Smooth muscle cell (in vitro differentiated cells): ENCODE data around the gene KCNQ2. TPM values are rescaled to one million over a fixed set of nuclear protein-coding genes. Genes with fewer than 3 reads are reported as not detected.

Experiments
- DNase-seq: peaks from one replicate; lab custom pipeline; 2025; ENCODE audit not compliant: unreplicated experiment; lab: John Stamatoyannopoulos, UW
- H2AFZ ChIP-seq: fragments of 200-600 bp; sonication (generic); 2 replicates; pipeline ENCODE4 v1.6.0; 2016; ENCODE audit warnings: antibody characterized with exemption, low read depth, mild to moderate bottlenecking
- H3F3A ChIP-seq: fragments of 200-600 bp; sonication (generic); 2 replicates; pipeline ENCODE4 v1.6.0; 2017; ENCODE audit warnings: antibody characterized with exemption, low read depth
- H3K27ac ChIP-seq: fragments of 200-600 bp; sonication (generic); 2 replicates; pipeline ENCODE4 v1.5.1; 2016; ENCODE audit warnings: low read depth, mild to moderate bottlenecking
- H3K27me3 ChIP-seq: fragments of 200-600 bp; sonication (generic); 2 replicates; pipeline ENCODE4 v1.6.1; 2016; ENCODE audit warnings: low read depth, mild to moderate bottlenecking
- H3K36me3 ChIP-seq: fragments of 200-600 bp; sonication (generic); 2 replicates; pipeline ENCODE4 v1.5.1; 2016; ENCODE audit warnings: low read depth
- H3K4me1 ChIP-seq: fragments of 200-600 bp; sonication (generic); 2 replicates; pipeline ENCODE4 v1.5.1; 2016; ENCODE audit warnings: low read depth
- H3K4me2 ChIP-seq: fragments of 200-600 bp; sonication (generic); 2 replicates; pipeline ENCODE4 v1.6.0; 2016; ENCODE audit warnings: mild to moderate bottlenecking
- H3K4me3 ChIP-seq: fragments of 200-600 bp; sonication (generic); 2 replicates; pipeline ENCODE4 v1.5.1; 2016; ENCODE audit warnings: mild to moderate bottlenecking
- H3K79me2 ChIP-seq: fragments of 200-600 bp; sonication (generic); 2 replicates; pipeline ENCODE4 v1.6.0; 2016; ENCODE audit warnings: low read depth, mild to moderate bottlenecking
- H3K9ac ChIP-seq: fragments of 200-600 bp; sonication (generic); 2 replicates; pipeline ENCODE4 v1.6.0; 2016; ENCODE audit warnings: low read depth
- H3K9me3 ChIP-seq: fragments of 200-600 bp; sonication (generic); replicated peaks from 2 replicates; pipeline ENCODE4 v1.5.1; 2016; ENCODE audit warnings: low read depth
- H4K20me1 ChIP-seq: fragments of 200-600 bp; sonication (generic); 2 replicates; pipeline ENCODE4 v1.6.0; 2016; ENCODE audit warnings: low read depth
- CTCF ChIP-seq: fragments of 200-600 bp; sonication (generic); IDR thresholded peaks from 2 replicates; pipeline ENCODE4 v1.5.1; 2017; ENCODE audit warnings: borderline replicate concordance, mild to moderate bottlenecking, antibody characterized with exemption; ENCODE audit not compliant: insufficient read depth, poor library complexity, severe bottlenecking
- WGBS: methylation state at CpG from one replicate; pipeline ENCODE4 v1.1.7; 2016; ENCODE audit warnings: low lambda C conversion rate; 5-methylcytosine and 5-hydroxymethylcytosine counted together
- polyA plus RNA-seq: library from polyadenylated mRNA; unstranded; fragments of >200 nt; fragmentation: Nextera tagmentation; extraction: Ambion mirVana; gene quantifications from 2 replicates; pipeline ENCODE4 v1.2.1, GENCODE V29; 2016
- total RNA-seq: library from RNA; depleted of rRNA; stranded (reverse); fragments of >200 nt; gene quantifications from 2 replicates; pipeline ENCODE4 v1.2.3, GENCODE V29; 2014

KCNQ2 gene
- total and polyA plus RNA-seq, 2 experiments from 2014 or later, result 5.1 to 5.7 TPM

- H3K9ac ChIP-seq, result no peak overlapping the region
- H3K4me1 ChIP-seq, result no peaks in the 10 kb centered on the region
- TF ChIP-seq CTCF, result no peak
- H4K20me1 ChIP-seq, result no peaks in the 10 kb centered on the region
- H3K27me3 ChIP-seq, result no peaks in the 10 kb centered on the region
- H2AFZ ChIP-seq, result no peak overlapping the region
- WGBS, result 92% methylated on average over 9 of the region's 9 CpGs
- DNase-seq, result no peak
- no peaks in the 10 kb centered on the region for H3K79me2 ChIP-seq
- no peak overlapping the region for H3K4me2 ChIP-seq
- H3K36me3 ChIP-seq, result no peaks in the 10 kb centered on the region
- no peaks in the 10 kb centered on the region for H3F3A ChIP-seq
- no peak overlapping the region for H3K4me3 ChIP-seq
- no peak overlapping the region for H3K27ac ChIP-seq
- no peaks in the 10 kb centered on the region for H3K9me3 ChIP-seq
Observed at GRCh38 chr20:63509088-63509564, 36.7 kb upstream of the KCNQ2 start.

GRCh38 chr20:63508072-63508768 lies 35.8 kb upstream of the KCNQ2 start:
- H3K36me3 ChIP-seq, result no peaks in the 10 kb centered on the region
- DNase-seq, result no peak
- H3K9ac ChIP-seq, result no peak overlapping the region
- no peaks in the 10 kb centered on the region for H4K20me1 ChIP-seq
- TF ChIP-seq CTCF, result no peak
- H3F3A ChIP-seq, result no peaks in the 10 kb centered on the region
- H3K9me3 ChIP-seq, result no peaks in the 10 kb centered on the region
- no peak overlapping the region for H3K27ac ChIP-seq
- H3K79me2 ChIP-seq, result no peaks in the 10 kb centered on the region
- no peaks in the 10 kb centered on the region for H3K4me1 ChIP-seq
- no peaks in the 10 kb centered on the region for H3K27me3 ChIP-seq
- no peak overlapping the region for H3K4me3 ChIP-seq
- no peak overlapping the region for H2AFZ ChIP-seq
- no peak overlapping the region for H3K4me2 ChIP-seq
- 96% methylated on average over 33 of the region's 33 CpGs for whole genome bisulfite sequencing

- 93% methylated on average over 30 of the region's 30 CpGs for WGBS
- no peak overlapping the region for H3K4me2 ChIP-seq
Observed at GRCh38 chr20:63507083-63507743, 34.8 kb upstream of the KCNQ2 start.

More at GRCh38 chr20:63507083-63507743, 34.8 kb upstream of the KCNQ2 start:
- no peak for TF ChIP-seq CTCF
- DNase-seq, result no peak
- no peaks in the 10 kb centered on the region for H4K20me1 ChIP-seq
- H3F3A ChIP-seq, result no peaks in the 10 kb centered on the region
- no peaks in the 10 kb centered on the region for H3K27me3 ChIP-seq
- no peak overlapping the region for H3K27ac ChIP-seq
- H3K79me2 ChIP-seq, result no peaks in the 10 kb centered on the region
- no peaks in the 10 kb centered on the region for H3K4me1 ChIP-seq
- no peak overlapping the region for H3K9ac ChIP-seq
- H3K36me3 ChIP-seq, result no peaks in the 10 kb centered on the region
- H2AFZ ChIP-seq, result no peak overlapping the region
- H3K9me3 ChIP-seq, result no peaks in the 10 kb centered on the region
- no peak overlapping the region for H3K4me3 ChIP-seq
